Activated CD8-positive, alpha-beta T cell treated with anti-CD3 and anti-CD28 coated beads for 36 hours (primary cell): ENCODE data around the gene RFTN1. TPM values are rescaled to one million over a fixed set of nuclear protein-coding genes. Genes with fewer than 3 reads are reported as not detected.
A peak's percentile ranks its signal among the peaks of the same experiment; 100 is the strongest.

Experiments
- ATAC-seq: fragments of 200-7000 bp; cut with Tn5 transposase; one replicate; pipeline ENCODE4 v1.10.0; 2021; ENCODE audit warnings: mild to moderate bottlenecking, moderate library complexity
- CTCF ChIA-PET: fragments of 350-600 bp; sonication (Branson Sonifier 250); formaldehyde crosslinking; loops from one replicate; lab custom pipeline; 2021; ENCODE audit warnings: antibody characterized with exemption; lab: Charles Lee
- POLR2A ChIA-PET: fragments of 350-600 bp; sonication (Branson Sonifier 250); formaldehyde crosslinking; loops from one replicate; lab custom pipeline; 2021; ENCODE audit warnings: antibody characterized with exemption; lab: Charles Lee
- DNase-seq: peaks from one replicate; pipeline ENCODE4 v3.0.0-alpha.2; 2020
- H3K27ac Mint-ChIP-seq: one replicate; pipeline ENCODE4 v1.8.0; 2021; ENCODE audit warnings: mild to moderate bottlenecking, mixed read lengths
- H3K27me3 Mint-ChIP-seq: one replicate; pipeline ENCODE4 v1.8.0; 2021; ENCODE audit warnings: mixed read lengths
- H3K36me3 Mint-ChIP-seq: one replicate; pipeline ENCODE4 v1.8.0; 2021; ENCODE audit warnings: low read depth, mixed read lengths
- H3K4me1 Mint-ChIP-seq: one replicate; pipeline ENCODE4 v1.8.0; 2021; ENCODE audit warnings: low read depth, mixed read lengths
- H3K4me3 Mint-ChIP-seq: one replicate; pipeline ENCODE4 v1.8.0; 2021; ENCODE audit warnings: mild to moderate bottlenecking, moderate library complexity, mixed read lengths
- H3K9me3 Mint-ChIP-seq: one replicate; pipeline ENCODE4 v1.8.0; 2021; ENCODE audit warnings: mixed read lengths
- CTCF ChIP-seq: fragments of 200-600 bp; IDR thresholded peaks from one replicate; pipeline ENCODE4 v1.8.0; 2022; ENCODE audit warnings: antibody characterized with exemption, mild to moderate bottlenecking
- intact Hi-C: fragments of 100-400 bp; cut with micrococcal nuclease; formaldehyde crosslinking; loops from one replicate; pipeline ENCODE4 v1.10.0; 2022
- total RNA-seq, 2 experiments: library from RNA; stranded (reverse); gene quantifications; one replicate each; pipeline ENCODE4 v1.2.3, GENCODE V29; 2021

The RFTN1 gene
- total RNA-seq, 2 experiments from 2014 or later: 113 to 125 TPM

DNA sequence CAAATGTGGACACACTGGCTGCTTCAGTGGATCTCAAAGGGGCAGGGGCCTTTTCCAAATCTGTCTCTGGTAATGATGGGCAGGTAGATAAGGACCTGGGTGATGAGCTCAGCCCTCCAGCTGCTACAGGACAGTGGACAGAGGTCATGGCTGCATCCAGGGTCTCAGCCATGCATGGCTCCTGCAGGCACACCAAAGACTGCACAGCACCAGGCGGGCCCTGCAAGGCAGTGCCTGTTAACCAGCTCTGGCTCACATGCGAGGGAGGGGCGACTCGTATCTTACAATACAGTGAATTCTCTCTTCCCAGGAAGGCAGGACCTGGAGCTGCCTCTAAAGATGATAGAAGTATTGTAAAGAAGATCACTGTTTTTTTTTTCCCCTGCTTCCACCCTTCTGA lies 189.8 kb downstream of the RFTN1 start:
- Mint-ChIP-seq H3K27me3 (no peaks in the 10 kb centered on the region), H3K9me3 (no peaks in the 10 kb centered on the region), H3K4me1 (peaks cover 64% of the 10 kb centered on the region), H3K4me3 (no peak overlapping the region), H3K36me3 (peaks cover 67% of the 10 kb centered on the region), H3K27ac (peak overlapping the region; percentile 69)
- ChIA-PET POLR2A (interaction anchor here (1.5 to 2.3 kb wide), 3 partner anchors 10 to 189 kb away, joined by 3 to 14 read pairs (median 7); no protein-coding TSS in a partner anchor), CTCF (interaction anchor here (1.0 to 16.5 kb wide), 2 partner anchors 31 to 38 kb away, joined by 3 to 274 read pairs; no protein-coding TSS in a partner anchor)
- intact Hi-C loops: no loop called here
- ATAC-seq (no peak), DNase-seq (no peak)
- no peak for TF ChIP-seq CTCF

DNA sequence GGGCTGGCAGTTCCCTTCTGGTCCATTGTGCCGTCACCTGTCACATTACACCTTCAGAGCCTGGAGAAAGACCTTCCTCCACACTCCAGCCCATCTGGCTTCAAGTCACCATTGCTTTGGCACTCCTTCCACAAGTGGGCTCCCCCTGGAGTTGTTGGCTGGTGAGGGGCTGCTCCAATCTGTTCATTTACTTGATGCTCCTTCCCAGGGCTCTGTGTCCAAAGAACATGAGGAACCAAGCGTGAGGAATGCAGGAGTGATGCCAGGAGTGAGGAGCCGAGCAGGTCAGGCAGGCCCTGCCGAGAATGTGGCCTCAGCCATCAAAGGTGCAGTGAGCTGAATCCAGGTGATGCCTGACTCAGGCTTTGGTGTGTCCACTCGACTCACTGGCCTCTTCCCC lies 191.3 kb downstream of the RFTN1 start:
- Mint-ChIP-seq H3K36me3 (peaks cover 69% of the 10 kb centered on the region), H3K4me1 (peaks cover 77% of the 10 kb centered on the region), H3K9me3 (no peaks in the 10 kb centered on the region), H3K27ac (peak overlapping the region; percentile 96), H3K27me3 (no peaks in the 10 kb centered on the region), H3K4me3 (no peak overlapping the region)
- DNase-seq (no peak), ATAC-seq (no peak)
- POLR2A ChIA-PET: interaction anchor here (0.9 to 7.5 kb wide), 4 partner anchors 9 to 36 kb away, joined by 3 to 32 read pairs (median 15); no protein-coding TSS in a partner anchor
- TF ChIP-seq CTCF: no peak
- CTCF ChIA-PET: interaction anchor here (7.4 to 16.5 kb wide), 2 partner anchors 16 to 30 kb away, joined by 60 to 274 read pairs; no protein-coding TSS in a partner anchor
- intact Hi-C loops: no loop called here

DNA sequence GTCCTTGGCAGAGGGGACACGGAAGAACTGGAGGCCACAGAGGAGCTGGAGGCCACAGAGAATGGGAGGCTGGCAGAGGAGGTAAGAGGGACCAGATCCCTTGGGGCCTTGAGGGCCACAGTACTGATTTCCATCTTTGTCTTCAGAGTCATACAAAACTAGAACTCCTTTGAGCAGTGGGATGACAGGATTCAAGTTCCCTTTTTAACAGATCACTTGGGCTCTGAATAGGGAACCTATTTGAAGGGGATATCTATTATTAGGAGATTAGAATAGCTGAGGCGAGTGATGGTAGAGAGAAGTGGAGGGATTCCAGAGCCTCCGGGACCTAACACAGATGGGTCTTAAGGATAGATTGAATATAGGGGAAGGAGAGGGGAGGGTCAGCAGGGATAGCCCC lies 192.8 kb downstream of the RFTN1 start:
- H3K27me3 Mint-ChIP-seq: no peaks in the 10 kb centered on the region
- H3K4me3 Mint-ChIP-seq: no peak overlapping the region
- no peaks in the 10 kb centered on the region for H3K9me3 Mint-ChIP-seq
- peak overlapping the region; percentile 96 for H3K27ac Mint-ChIP-seq
- H3K4me1 Mint-ChIP-seq: peaks cover 78% of the 10 kb centered on the region
- no peak for ATAC-seq
- CTCF ChIA-PET: interaction anchor here (1.0 to 16.5 kb wide), 11 partner anchors 15 to 200 kb away, joined by 3 to 274 read pairs (median 9); partner anchors contain the start of genes DPH3 and OXNAD1
- intact Hi-C loops: no loop called here
- POLR2A ChIA-PET: interaction anchor here (0.5 to 7.5 kb wide), 7 partner anchors 9 to 178 kb away, joined by 3 to 32 read pairs (median 4); no protein-coding TSS in a partner anchor
- no peak for DNase-seq
- TF ChIP-seq CTCF: no peak
- peaks cover 69% of the 10 kb centered on the region for H3K36me3 Mint-ChIP-seq

DNA sequence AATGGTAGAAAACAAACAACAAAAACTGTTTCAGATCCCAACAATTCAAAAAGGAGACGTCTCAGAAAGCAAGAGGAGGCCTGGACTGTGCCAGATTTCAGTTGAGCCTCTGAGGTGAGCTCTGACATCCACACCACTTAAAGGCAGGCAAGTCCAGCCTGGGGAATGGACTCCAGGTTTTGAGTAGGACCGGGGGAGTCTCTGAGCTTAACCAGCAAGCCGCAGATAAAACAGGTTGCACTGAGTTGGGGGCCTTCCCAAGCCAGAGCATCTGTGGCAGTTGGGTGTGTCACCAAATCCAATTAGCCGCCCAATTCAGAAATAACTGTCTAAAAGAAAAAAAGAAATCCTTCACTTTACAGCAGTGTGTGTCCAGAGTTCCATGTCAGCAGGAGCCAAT lies 193.8 kb downstream of the RFTN1 start:
- TF ChIP-seq CTCF: peak; percentile 1
- DNase-seq (no peak), ATAC-seq (no peak)
- H3K9me3 Mint-ChIP-seq: no peaks in the 10 kb centered on the region
- intact Hi-C loops: loop anchor here (1.0 to 5.0 kb wide), 3 partner anchors 29 to 193 kb away; partner anchors contain the start of gene RFTN1
- CTCF ChIA-PET: interaction anchor here (0.6 to 16.5 kb wide), 23 partner anchors 9 to 274 kb away, joined by 3 to 274 read pairs (median 5); partner anchors contain the start of genes DPH3 and OXNAD1
- H3K4me3 Mint-ChIP-seq: no peak overlapping the region
- peak overlapping the region; percentile 96 for H3K27ac Mint-ChIP-seq
- no peaks in the 10 kb centered on the region for H3K27me3 Mint-ChIP-seq
- H3K4me1 Mint-ChIP-seq: peaks cover 77% of the 10 kb centered on the region
- peaks cover 71% of the 10 kb centered on the region for H3K36me3 Mint-ChIP-seq
- POLR2A ChIA-PET: interaction anchor here (0.7 to 7.5 kb wide), 11 partner anchors 9 to 193 kb away, joined by 3 to 32 read pairs (median 4); partner anchors contain the start of gene RFTN1

DNA sequence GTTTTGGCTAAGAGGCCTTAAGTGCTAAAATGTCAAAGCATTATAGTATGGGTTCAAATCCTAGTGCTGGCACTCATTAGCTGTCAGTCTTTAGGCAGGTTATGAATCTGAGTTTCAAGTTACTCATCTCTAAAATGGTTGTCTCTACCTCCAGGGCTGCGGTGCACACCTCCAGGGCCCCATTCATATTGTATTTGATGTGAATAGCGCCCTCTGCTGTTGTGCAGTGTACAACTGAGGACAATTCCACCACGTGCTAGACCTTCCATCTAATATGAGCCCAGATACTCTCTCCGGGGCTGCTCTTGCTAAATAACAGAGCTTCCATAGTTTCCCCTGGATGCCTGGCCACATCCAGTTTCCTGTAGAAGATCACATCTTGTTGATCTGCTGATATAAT lies 194.2 kb downstream of the RFTN1 start:
- Mint-ChIP-seq H3K4me3 (peak overlapping the region; percentile 21), H3K27me3 (no peaks in the 10 kb centered on the region), H3K27ac (peak overlapping the region; percentile 96), H3K36me3 (peaks cover 74% of the 10 kb centered on the region), H3K9me3 (no peaks in the 10 kb centered on the region), H3K4me1 (peaks cover 78% of the 10 kb centered on the region)
- peak; percentile 92 for ATAC-seq
- intact Hi-C loops: loop anchor here (1.0 to 5.0 kb wide), 3 partner anchors 29 to 193 kb away; partner anchors contain the start of gene RFTN1
- peak; percentile 97 for DNase-seq
- TF ChIP-seq CTCF: peak; percentile 69
- POLR2A ChIA-PET: interaction anchor here (0.7 to 7.5 kb wide), 12 partner anchors 9 to 193 kb away, joined by 3 to 32 read pairs (median 4); partner anchors contain the start of genes DPH3, OXNAD1 and RFTN1
- CTCF ChIA-PET: interaction anchor here (0.6 to 16.5 kb wide), 24 partner anchors 8 to 275 kb away, joined by 3 to 274 read pairs (median 5); partner anchors contain the start of genes DPH3 and OXNAD1
